ENCODE results near the gene PYGB.

The PYGB gene

GRCh38 chr20:25242231-25242630, 5.7 kb upstream of the PYGB start:
- DNase-seq (ENCODE audit: low read depth, low spot score): no peak
- TF ChIP-seq ZNF274 (IDR thresholded peaks at IDR 0.05; ENCODE audit: low read depth, low read length) (no peak), SUZ12 (IDR thresholded peaks at IDR 0.05; ENCODE audit: extremely low read depth, insufficient read depth, insufficient read length) (no peak), YY1 (IDR thresholded peaks at IDR 0.05; ENCODE audit: insufficient read depth, insufficient read length) (no peak)
- Histone ChIP-seq H3K36me3 (ENCODE audit: insufficient read depth, insufficient read length, low read length) (no peaks in the 10 kb centered on the region), H3K4me3 (ENCODE audit: insufficient read length, low read depth) (no peak overlapping the region), H3K4me1 (ENCODE audit: insufficient read depth, insufficient read length) (peaks cover 9% of the 10 kb centered on the region), H3K9me3 (ENCODE audit: insufficient read depth, low read length) (no peaks in the 10 kb centered on the region), H3K27me3 (ENCODE audit: insufficient read depth, insufficient read length) (peaks cover 8% of the 10 kb centered on the region), H3K9ac (ENCODE audit: insufficient read length, low read depth) (no peak overlapping the region)

- no peak overlapping the region for H3K9ac ChIP-seq (ENCODE audit: insufficient read length, low read depth)
- TF ChIP-seq YY1 (IDR thresholded peaks at IDR 0.05; ENCODE audit: insufficient read depth, insufficient read length) (no peak), SUZ12 (IDR thresholded peaks at IDR 0.05; ENCODE audit: extremely low read depth, insufficient read depth, insufficient read length) (no peak), ZNF274 (IDR thresholded peaks at IDR 0.05; ENCODE audit: low read depth, low read length) (no peak)
- no peaks in the 10 kb centered on the region for H3K9me3 ChIP-seq (ENCODE audit: insufficient read depth, low read length)
- no peaks in the 10 kb centered on the region for H3K36me3 ChIP-seq (ENCODE audit: insufficient read depth, insufficient read length, low read length)
- DNase-seq (ENCODE audit: low read depth, low spot score): no peak
- no peak overlapping the region for H3K4me3 ChIP-seq (ENCODE audit: insufficient read length, low read depth)
- H3K4me1 ChIP-seq (ENCODE audit: insufficient read depth, insufficient read length): peaks cover 5% of the 10 kb centered on the region
- H3K27me3 ChIP-seq (ENCODE audit: insufficient read depth, insufficient read length): peaks cover 8% of the 10 kb centered on the region
Measured at GRCh38 chr20:25243416-25243979, 4.4 kb upstream of the PYGB start.

GRCh38 chr20:25244976-25245375, 2.9 kb upstream of the PYGB start:
- Histone ChIP-seq H3K9ac (ENCODE audit: insufficient read length, low read depth) (no peak overlapping the region), H3K4me1 (ENCODE audit: insufficient read depth, insufficient read length) (peaks cover 2% of the 10 kb centered on the region), H3K36me3 (ENCODE audit: insufficient read depth, insufficient read length, low read length) (no peaks in the 10 kb centered on the region)

GRCh38 chr20:25245461-25245860, 2.4 kb upstream of the PYGB start:
- peaks cover 2% of the 10 kb centered on the region for H3K4me1 ChIP-seq (ENCODE audit: insufficient read depth, insufficient read length)
- TF ChIP-seq ZNF274 (IDR thresholded peaks at IDR 0.05; ENCODE audit: low read depth, low read length) (no peak), SUZ12 (IDR thresholded peaks at IDR 0.05; ENCODE audit: extremely low read depth, insufficient read depth, insufficient read length) (no peak), YY1 (IDR thresholded peaks at IDR 0.05; ENCODE audit: insufficient read depth, insufficient read length) (no peak)
- no peak overlapping the region for H3K9ac ChIP-seq (ENCODE audit: insufficient read length, low read depth)
- no peaks in the 10 kb centered on the region for H3K9me3 ChIP-seq (ENCODE audit: insufficient read depth, low read length)
- peaks cover 8% of the 10 kb centered on the region for H3K27me3 ChIP-seq (ENCODE audit: insufficient read depth, insufficient read length)
- H3K36me3 ChIP-seq (ENCODE audit: insufficient read depth, insufficient read length, low read length): peaks cover under 1% of the 10 kb centered on the region
- H3K4me3 ChIP-seq (ENCODE audit: insufficient read length, low read depth): no peak overlapping the region
- DNase-seq (ENCODE audit: low read depth, low spot score): no peak

More at GRCh38 chr20:25244976-25245375, 2.9 kb upstream of the PYGB start:
- Histone ChIP-seq H3K9me3 (ENCODE audit: insufficient read depth, low read length) (no peaks in the 10 kb centered on the region), H3K27me3 (ENCODE audit: insufficient read depth, insufficient read length) (peaks cover 8% of the 10 kb centered on the region), H3K4me3 (ENCODE audit: insufficient read length, low read depth) (no peak overlapping the region)
- TF ChIP-seq SUZ12 (IDR thresholded peaks at IDR 0.05; ENCODE audit: extremely low read depth, insufficient read depth, insufficient read length): no peak
- no peak for DNase-seq (ENCODE audit: low read depth, low spot score)

- TF ChIP-seq SUZ12 (IDR thresholded peaks at IDR 0.05; ENCODE audit: extremely low read depth, insufficient read depth, insufficient read length) (no peak), YY1 (IDR thresholded peaks at IDR 0.05; ENCODE audit: insufficient read depth, insufficient read length) (no peak), ZNF274 (IDR thresholded peaks at IDR 0.05; ENCODE audit: low read depth, low read length) (no peak)
- Histone ChIP-seq H3K9me3 (ENCODE audit: insufficient read depth, low read length) (no peaks in the 10 kb centered on the region), H3K36me3 (ENCODE audit: insufficient read depth, insufficient read length, low read length) (peaks cover 10% of the 10 kb centered on the region), H3K4me3 (ENCODE audit: insufficient read length, low read depth) (peak overlapping the region; percentile 62), H3K27me3 (ENCODE audit: insufficient read depth, insufficient read length) (peaks cover 8% of the 10 kb centered on the region), H3K9ac (ENCODE audit: insufficient read length, low read depth) (peak overlapping the region; percentile 38), H3K4me1 (ENCODE audit: insufficient read depth, insufficient read length) (peaks cover 2% of the 10 kb centered on the region)
- DNase-seq (ENCODE audit: low read depth, low spot score): no peak
Measured at GRCh38 chr20:25246182-25246999, 1.5 kb upstream of the PYGB start.

GRCh38 chr20:25247000-25247517, 826 bp upstream of the PYGB start:
- Histone ChIP-seq H3K4me1 (ENCODE audit: insufficient read depth, insufficient read length) (peaks cover 2% of the 10 kb centered on the region), H3K9ac (ENCODE audit: insufficient read length, low read depth) (peak overlapping the region; percentile 79), H3K9me3 (ENCODE audit: insufficient read depth, low read length) (no peaks in the 10 kb centered on the region), H3K36me3 (ENCODE audit: insufficient read depth, insufficient read length, low read length) (peaks cover 13% of the 10 kb centered on the region), H3K4me3 (ENCODE audit: insufficient read length, low read depth) (peak overlapping the region; percentile 62), H3K27me3 (ENCODE audit: insufficient read depth, insufficient read length) (peaks cover 8% of the 10 kb centered on the region)
- no peak for TF ChIP-seq ZNF274 (IDR thresholded peaks at IDR 0.05; ENCODE audit: low read depth, low read length)
- TF ChIP-seq YY1 (IDR thresholded peaks at IDR 0.05; ENCODE audit: insufficient read depth, insufficient read length): no peak
- TF ChIP-seq SUZ12 (IDR thresholded peaks at IDR 0.05; ENCODE audit: extremely low read depth, insufficient read depth, insufficient read length): no peak
- DNase-seq (ENCODE audit: low read depth, low spot score): no peak

- peak overlapping the region; percentile 79 for H3K9ac ChIP-seq (ENCODE audit: insufficient read length, low read depth)
- no peak for DNase-seq (ENCODE audit: low read depth, low spot score)
- peaks cover 8% of the 10 kb centered on the region for H3K27me3 ChIP-seq (ENCODE audit: insufficient read depth, insufficient read length)
- no peak for TF ChIP-seq ZNF274 (IDR thresholded peaks at IDR 0.05; ENCODE audit: low read depth, low read length)
- no peak for TF ChIP-seq SUZ12 (IDR thresholded peaks at IDR 0.05; ENCODE audit: extremely low read depth, insufficient read depth, insufficient read length)
- TF ChIP-seq YY1 (IDR thresholded peaks at IDR 0.05; ENCODE audit: insufficient read depth, insufficient read length): no peak
- peak overlapping the region; percentile 62 for H3K4me3 ChIP-seq (ENCODE audit: insufficient read length, low read depth)
- peaks cover 2% of the 10 kb centered on the region for H3K4me1 ChIP-seq (ENCODE audit: insufficient read depth, insufficient read length)
- H3K9me3 ChIP-seq (ENCODE audit: insufficient read depth, low read length): no peaks in the 10 kb centered on the region
- peaks cover 18% of the 10 kb centered on the region for H3K36me3 ChIP-seq (ENCODE audit: insufficient read depth, insufficient read length, low read length)
Measured at GRCh38 chr20:25247518-25247955, 348 bp upstream of the PYGB start.

All from NT2/D1 (cell line).